GM08714 (cell line): ENCODE data around the gene HAAO.

Experiments
- H3K4me3 ChIP-seq: fragments of 200-500 bp; sonication (Bioruptor generic); 2 replicates; pipeline ENCODE4 v1.5.1; 2014; ENCODE audit warnings: mild to moderate bottlenecking, low read length, inconsistent platforms
- ZNF274 ChIP-seq: IDR thresholded peaks from 2 replicates; pipeline ENCODE4 v1.6.1; 2012; ENCODE audit warnings: mild to moderate bottlenecking, low read depth, low read length

Gene HAAO

GRCh38 chr2:42827647-42828486 lies 35.5 kb upstream of the HAAO start:
- TF ChIP-seq ZNF274, result no peak
- no peak overlapping the region for H3K4me3 ChIP-seq

- no peak for TF ChIP-seq ZNF274
- no peak overlapping the region for H3K4me3 ChIP-seq
Measured at GRCh38 chr2:42826231-42826630, 33.8 kb upstream of the HAAO start.

- no peak for TF ChIP-seq ZNF274
- H3K4me3 ChIP-seq, result no peak overlapping the region
Measured at GRCh38 chr2:42824454-42824807, 32.0 kb upstream of the HAAO start.

DNA sequence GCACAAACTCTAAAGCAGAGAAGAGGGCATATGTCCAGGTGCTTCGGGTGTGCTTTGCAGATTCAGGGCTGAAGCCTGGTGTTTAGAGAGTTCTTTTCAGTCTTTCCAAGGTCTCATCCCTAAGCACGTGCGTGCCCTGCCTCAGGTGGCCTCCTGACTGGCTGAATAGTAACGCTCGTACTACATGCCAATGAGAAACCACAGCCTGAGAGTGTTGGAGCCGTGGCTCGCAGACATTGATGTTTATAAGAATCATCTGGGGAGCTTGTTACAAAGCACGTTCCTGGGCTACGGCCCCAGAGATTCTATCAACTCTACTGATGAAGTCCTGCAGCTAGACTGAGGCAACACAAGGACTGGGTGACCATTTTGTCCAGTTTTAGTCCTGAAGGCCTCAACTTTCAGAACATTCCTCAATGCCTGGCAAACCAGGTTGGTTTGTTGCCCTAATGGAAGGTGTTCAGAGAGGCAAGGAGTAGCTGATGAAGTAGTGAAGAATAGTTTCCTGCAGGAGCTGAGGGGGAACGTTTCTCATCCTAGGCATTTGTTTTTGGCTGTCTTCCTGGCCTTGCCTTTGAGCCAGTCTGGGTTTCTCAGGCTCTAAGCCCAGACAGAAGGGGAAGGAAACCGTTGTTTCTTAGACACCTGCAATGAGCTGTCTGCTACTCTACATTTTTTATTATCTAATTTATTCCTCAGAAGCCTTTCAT lies 31.5 kb upstream of the HAAO start:
- no peak overlapping the region for H3K4me3 ChIP-seq
- no peak for TF ChIP-seq ZNF274

- no peak for TF ChIP-seq ZNF274
- no peak overlapping the region for H3K4me3 ChIP-seq
Measured at GRCh38 chr2:42819160-42819559, 26.8 kb upstream of the HAAO start.

- TF ChIP-seq ZNF274, result no peak
- no peak overlapping the region for H3K4me3 ChIP-seq
Measured at GRCh38 chr2:42815726-42816125, 23.3 kb upstream of the HAAO start.

GRCh38 chr2:42813763-42814162 lies 21.4 kb upstream of the HAAO start:
- TF ChIP-seq ZNF274, result no peak
- no peak overlapping the region for H3K4me3 ChIP-seq

GRCh38 chr2:42812899-42813479 lies 20.6 kb upstream of the HAAO start:
- TF ChIP-seq ZNF274, result no peak
- no peak overlapping the region for H3K4me3 ChIP-seq

- H3K4me3 ChIP-seq, result peak overlapping the region; percentile 52; the same call in 1 of the 2 replicates
- TF ChIP-seq ZNF274, result no peak
Measured at GRCh38 chr2:42810971-42811811, 18.8 kb upstream of the HAAO start.

DNA sequence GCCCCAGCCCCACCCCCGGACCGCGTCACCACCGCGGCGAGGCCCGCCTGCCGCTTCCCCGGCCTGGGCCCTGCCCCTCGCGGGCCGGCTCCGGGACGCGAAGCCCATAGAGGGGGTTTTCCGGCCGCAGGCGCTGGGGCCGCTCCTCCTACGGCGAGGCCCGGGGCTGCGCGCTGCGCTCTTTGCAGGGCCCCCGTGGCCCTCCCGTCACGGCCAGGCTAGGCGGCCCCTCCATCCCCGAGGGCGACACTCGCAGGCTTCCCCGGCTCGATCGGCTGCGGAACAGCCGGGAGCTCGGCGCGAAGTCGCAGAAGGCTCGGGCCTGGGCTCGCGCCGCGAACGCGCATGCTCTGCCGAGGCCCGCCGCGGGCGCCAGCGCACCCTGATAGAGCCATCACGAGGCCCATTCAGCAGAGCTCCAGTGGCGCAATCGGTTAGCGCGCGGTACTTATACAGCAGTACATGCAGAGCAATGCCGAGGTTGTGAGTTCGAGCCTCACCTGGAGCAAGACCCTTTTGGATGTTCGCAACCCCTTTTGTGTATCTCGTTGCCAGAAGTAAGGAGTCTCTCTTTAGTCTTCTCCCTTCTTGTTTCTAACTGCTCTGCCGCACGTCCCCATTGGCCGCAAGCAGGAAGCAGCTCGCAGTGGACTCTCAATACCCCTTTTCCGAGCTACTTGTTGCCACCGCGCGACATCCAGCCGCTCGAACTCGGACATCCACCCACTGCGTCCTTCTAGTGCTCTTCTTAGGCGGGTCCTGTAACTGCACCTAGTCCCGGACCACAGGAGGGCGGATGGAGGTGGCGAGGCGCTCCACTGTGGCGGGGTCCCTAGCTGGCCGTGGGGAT lies 18.0 kb upstream of the HAAO start:
- H3K4me3 ChIP-seq, result peak overlapping the region; percentile 52; the same call in 1 of the 2 replicates
- no peak for TF ChIP-seq ZNF274

GRCh38 chr2:42809819-42810120 lies 17.4 kb upstream of the HAAO start:
- no peak for TF ChIP-seq ZNF274
- peak overlapping the region; percentile 52; the same call in 1 of the 2 replicates for H3K4me3 ChIP-seq

- H3K4me3 ChIP-seq, result peak overlapping the region; percentile 52
- TF ChIP-seq ZNF274, result no peak
Measured at GRCh38 chr2:42809131-42809818, 16.9 kb upstream of the HAAO start.

DNA sequence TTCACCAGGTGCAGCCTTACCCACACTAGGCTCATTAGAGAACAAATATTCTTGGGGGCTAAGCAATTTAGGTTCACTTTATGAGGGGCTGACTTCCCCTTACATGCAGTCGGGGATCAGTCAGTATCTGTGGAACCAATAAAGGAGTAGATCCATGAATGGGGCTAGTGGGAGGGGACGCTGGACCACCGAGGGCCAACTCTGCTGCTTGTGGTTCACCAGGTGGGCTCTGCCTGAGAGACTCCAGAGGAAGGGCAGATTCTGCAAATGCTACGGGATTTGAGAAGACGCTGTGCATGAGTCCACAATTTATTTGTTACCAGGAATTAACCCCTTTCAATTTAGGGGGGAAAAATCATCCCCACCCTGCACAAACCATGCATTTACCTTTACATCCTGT lies 15.9 kb upstream of the HAAO start:
- no peak overlapping the region for H3K4me3 ChIP-seq
- TF ChIP-seq ZNF274, result no peak

- H3K4me3 ChIP-seq, result no peak overlapping the region
- no peak for TF ChIP-seq ZNF274
Measured at GRCh38 chr2:42806786-42807185, 14.4 kb upstream of the HAAO start.
